Activated T-cell treated with anti-CD3 and anti-CD28 coated beads, Interleukin-2, amount 50 U/mL, for 4 hours (primary cell): ENCODE data around the gene REEP5. TPM values are rescaled to one million over a fixed set of nuclear protein-coding genes. Genes with fewer than 3 reads are reported as not detected.

Source experiments
- ATAC-seq, 2 donors: fragments of 200-7000 bp; cut with Tn5 transposase; one replicate each; pipeline ENCODE4 v1.10.0; 2021
- DNase-seq: peaks from one replicate; pipeline ENCODE4 v3.0.0-alpha.2; 2020
- H3K27me3 Mint-ChIP-seq: one replicate; pipeline ENCODE4 v1.8.0; 2021; ENCODE audit warnings: low read depth, mixed read lengths
- H3K36me3 Mint-ChIP-seq: one replicate; pipeline ENCODE4 v1.8.0; 2022; ENCODE audit warnings: mixed read lengths; ENCODE audit not compliant: insufficient read depth
- H3K4me1 Mint-ChIP-seq: one replicate; pipeline ENCODE4 v1.8.0; 2021; ENCODE audit warnings: low read depth, mixed read lengths
- H3K4me3 Mint-ChIP-seq: one replicate; pipeline ENCODE4 v1.8.0; 2021; ENCODE audit warnings: mild to moderate bottlenecking, moderate library complexity, mixed read lengths
- H3K9me3 Mint-ChIP-seq: one replicate; pipeline ENCODE4 v1.8.0; 2021; ENCODE audit warnings: mixed read lengths
- total RNA-seq, 3 donors: library from RNA; stranded (reverse); gene quantifications; one replicate each; pipeline ENCODE4 v1.2.1, GENCODE V29; 2021

The REEP5 gene
- total RNA-seq, 3 donors from 2014 or later = 53.6 to 60.0 (median 58.7) TPM

- H3K36me3 Mint-ChIP-seq = peaks cover 36% of the 10 kb centered on the region
- H3K9me3 Mint-ChIP-seq = no peaks in the 10 kb centered on the region
- ATAC-seq (peak; percentile 34 to 52), DNase-seq (no peak)
- peak overlapping the region; percentile 16 for H3K4me3 Mint-ChIP-seq
- H3K4me1 Mint-ChIP-seq = peaks cover 36% of the 10 kb centered on the region
- no peaks in the 10 kb centered on the region for H3K27me3 Mint-ChIP-seq
Observed at GRCh38 chr5:112886975-112887374, 35.1 kb downstream of the REEP5 start.

DNA sequence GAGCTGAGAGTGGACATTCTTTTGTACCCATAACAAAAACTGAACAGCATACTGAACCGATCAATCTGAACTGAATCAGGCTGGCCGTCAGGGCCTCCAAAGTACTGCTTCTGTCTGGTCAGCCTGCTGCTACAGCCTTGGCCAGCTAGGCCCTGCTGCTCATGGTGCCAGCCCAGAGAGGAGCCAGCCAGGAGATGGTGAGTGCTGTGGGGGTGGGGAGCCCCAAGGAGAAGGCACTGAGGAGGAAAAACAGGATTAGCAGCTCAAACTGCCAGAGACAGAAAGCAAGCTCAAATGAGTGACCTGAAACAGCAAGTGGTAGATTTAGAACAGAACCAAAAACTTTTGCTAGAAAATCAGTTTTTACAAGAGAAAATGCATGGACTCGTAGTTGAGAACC is 37.0 kb downstream of the REEP5 start:
- Mint-ChIP-seq H3K9me3 (no peaks in the 10 kb centered on the region), H3K36me3 (peaks cover 42% of the 10 kb centered on the region), H3K27me3 (no peaks in the 10 kb centered on the region), H3K4me1 (peaks cover 45% of the 10 kb centered on the region), H3K4me3 (no peak overlapping the region)
- ATAC-seq (no peak), DNase-seq (no peak)

GRCh38 chr5:112883192-112883591 is 38.8 kb downstream of the REEP5 start:
- Mint-ChIP-seq H3K4me1 (peaks cover 44% of the 10 kb centered on the region), H3K27me3 (no peaks in the 10 kb centered on the region), H3K4me3 (no peak overlapping the region)

DNA sequence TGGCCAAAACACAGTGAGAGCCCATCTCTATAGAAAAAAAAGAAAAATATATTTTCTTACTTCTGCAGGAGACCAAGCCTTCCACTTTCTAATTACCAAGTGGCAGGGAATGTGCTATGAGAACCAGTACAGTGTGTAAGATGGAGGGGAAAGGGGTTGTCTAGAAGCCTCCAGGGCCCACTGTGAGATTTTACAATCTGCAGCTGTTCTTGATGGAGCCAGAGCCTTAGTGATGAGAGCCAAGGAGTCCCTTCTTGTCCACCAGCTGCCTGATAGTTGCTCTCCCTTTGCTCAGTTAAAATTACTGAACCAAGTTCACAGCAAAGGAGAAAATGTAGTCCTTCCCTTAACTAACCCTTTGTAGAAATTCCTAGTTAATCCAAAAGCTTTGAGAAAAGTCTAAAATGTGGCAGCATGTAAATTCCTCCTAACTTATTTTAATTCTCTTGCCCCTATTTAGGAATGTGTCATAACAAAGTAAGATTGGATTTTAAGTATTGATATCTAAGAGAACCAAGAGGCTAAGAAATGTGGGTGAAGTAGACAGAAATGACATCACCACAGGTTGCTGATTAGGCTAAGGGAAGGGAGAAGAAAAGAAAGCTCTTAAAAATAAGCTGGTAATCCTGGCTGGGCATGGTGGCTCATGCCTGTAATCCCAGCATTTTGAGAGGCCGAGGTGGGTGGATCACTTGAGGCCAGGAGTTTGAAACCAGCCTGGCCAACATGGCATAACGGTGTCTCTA is 41.6 kb downstream of the REEP5 start:
- Mint-ChIP-seq H3K36me3 (peaks cover 36% of the 10 kb centered on the region), H3K4me3 (no peak overlapping the region), H3K27me3 (no peaks in the 10 kb centered on the region), H3K9me3 (no peaks in the 10 kb centered on the region), H3K4me1 (peaks cover 34% of the 10 kb centered on the region)
- ATAC-seq = no peak
- DNase-seq = no peak

More at GRCh38 chr5:112883192-112883591, 38.8 kb downstream of the REEP5 start:
- DNase-seq = no peak
- Mint-ChIP-seq H3K36me3 (peaks cover 38% of the 10 kb centered on the region), H3K9me3 (no peaks in the 10 kb centered on the region)
- no peak for ATAC-seq

- H3K36me3 Mint-ChIP-seq = peaks cover 30% of the 10 kb centered on the region
- no peaks in the 10 kb centered on the region for H3K9me3 Mint-ChIP-seq
- no peaks in the 10 kb centered on the region for H3K27me3 Mint-ChIP-seq
- ATAC-seq (peak; percentile 87 to 89), DNase-seq (peak; percentile 41)
- H3K4me1 Mint-ChIP-seq = peaks cover 35% of the 10 kb centered on the region
- peak overlapping the region; percentile 4 for H3K4me3 Mint-ChIP-seq
Observed at GRCh38 chr5:112878760-112879159, 43.3 kb downstream of the REEP5 start.

DNA sequence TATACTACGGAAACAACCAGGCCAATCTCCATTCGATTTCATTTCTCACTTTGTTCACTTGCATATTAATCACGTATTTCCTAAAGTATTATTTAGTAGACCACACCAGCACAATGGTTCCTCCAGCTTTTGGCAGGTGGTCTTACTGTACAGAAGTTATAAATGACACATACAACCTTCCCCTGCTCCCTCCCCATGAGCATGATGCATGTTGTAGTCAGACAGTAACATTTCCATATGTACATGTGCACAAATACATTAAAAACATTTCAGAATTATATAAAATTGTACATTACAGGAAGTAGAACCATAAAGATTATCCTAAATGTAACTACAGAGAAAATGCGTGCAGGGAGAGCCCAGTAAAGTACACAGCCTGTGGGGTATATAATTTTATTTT is 43.9 kb downstream of the REEP5 start:
- H3K27me3 Mint-ChIP-seq = no peaks in the 10 kb centered on the region
- no peak overlapping the region for H3K4me3 Mint-ChIP-seq
- peaks cover 33% of the 10 kb centered on the region for H3K36me3 Mint-ChIP-seq
- DNase-seq (no peak), ATAC-seq (no peak)
- no peaks in the 10 kb centered on the region for H3K9me3 Mint-ChIP-seq
- H3K4me1 Mint-ChIP-seq = peaks cover 38% of the 10 kb centered on the region

- H3K4me1 Mint-ChIP-seq = peaks cover 41% of the 10 kb centered on the region
- DNase-seq (no peak), ATAC-seq (no peak)
- H3K9me3 Mint-ChIP-seq = no peaks in the 10 kb centered on the region
- peaks cover 38% of the 10 kb centered on the region for H3K36me3 Mint-ChIP-seq
- no peak overlapping the region for H3K4me3 Mint-ChIP-seq
- H3K27me3 Mint-ChIP-seq = no peaks in the 10 kb centered on the region
Observed at GRCh38 chr5:112876362-112876761, 45.7 kb downstream of the REEP5 start.

DNA sequence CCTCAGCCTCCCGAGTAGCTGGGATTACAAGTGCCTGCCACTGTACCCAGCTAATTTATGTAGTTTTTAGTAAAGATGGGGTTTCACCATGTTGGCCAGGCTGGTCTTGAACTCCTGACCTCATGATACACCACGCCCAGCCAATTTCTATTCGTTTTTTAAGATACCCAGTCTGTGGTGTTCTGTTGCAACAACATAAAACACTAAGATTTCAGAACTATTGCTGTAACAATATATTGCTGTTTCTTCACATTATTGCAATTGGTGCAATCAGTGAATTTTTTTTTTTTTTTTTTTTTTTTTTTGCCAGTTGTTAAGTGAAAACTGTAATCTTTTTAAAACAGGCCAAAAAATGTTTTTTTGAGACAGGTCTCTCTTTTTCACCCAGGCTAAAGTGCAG is 51.1 kb downstream of the REEP5 start:
- Mint-ChIP-seq H3K4me1 (peaks cover 35% of the 10 kb centered on the region), H3K36me3 (peaks cover 37% of the 10 kb centered on the region), H3K4me3 (no peak overlapping the region), H3K9me3 (no peaks in the 10 kb centered on the region), H3K27me3 (no peaks in the 10 kb centered on the region)
- DNase-seq (no peak), ATAC-seq (no peak)

DNA sequence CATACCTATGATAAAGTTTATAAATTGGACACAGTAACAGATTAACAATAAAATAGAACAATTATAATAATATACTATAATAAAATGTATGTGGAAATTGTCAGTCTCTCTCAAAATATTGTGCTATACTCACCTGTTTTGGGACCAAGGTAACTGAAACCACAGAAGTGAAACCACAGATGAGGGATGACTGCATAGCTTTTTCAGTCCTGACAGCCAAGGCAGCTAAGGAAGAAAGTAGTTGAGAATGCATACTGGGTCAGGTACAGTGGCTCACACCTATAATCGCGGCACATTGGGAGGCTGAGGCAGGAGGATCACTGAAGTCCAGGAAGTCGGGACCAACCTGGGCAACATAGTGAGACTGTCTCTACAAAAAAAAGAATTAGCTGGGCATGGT is 52.1 kb downstream of the REEP5 start:
- peak; percentile 73 to 83 for ATAC-seq
- Mint-ChIP-seq H3K36me3 (peaks cover 37% of the 10 kb centered on the region), H3K27me3 (no peaks in the 10 kb centered on the region), H3K9me3 (no peaks in the 10 kb centered on the region), H3K4me3 (no peak overlapping the region), H3K4me1 (peaks cover 35% of the 10 kb centered on the region)
- no peak for DNase-seq

- Mint-ChIP-seq H3K27me3 (no peaks in the 10 kb centered on the region), H3K36me3 (peaks cover 42% of the 10 kb centered on the region), H3K4me1 (peaks cover 43% of the 10 kb centered on the region), H3K9me3 (no peaks in the 10 kb centered on the region), H3K4me3 (no peak overlapping the region)
- DNase-seq = no peak
- no peak for ATAC-seq
Observed at GRCh38 chr5:112867411-112867810, 54.6 kb downstream of the REEP5 start.

DNA sequence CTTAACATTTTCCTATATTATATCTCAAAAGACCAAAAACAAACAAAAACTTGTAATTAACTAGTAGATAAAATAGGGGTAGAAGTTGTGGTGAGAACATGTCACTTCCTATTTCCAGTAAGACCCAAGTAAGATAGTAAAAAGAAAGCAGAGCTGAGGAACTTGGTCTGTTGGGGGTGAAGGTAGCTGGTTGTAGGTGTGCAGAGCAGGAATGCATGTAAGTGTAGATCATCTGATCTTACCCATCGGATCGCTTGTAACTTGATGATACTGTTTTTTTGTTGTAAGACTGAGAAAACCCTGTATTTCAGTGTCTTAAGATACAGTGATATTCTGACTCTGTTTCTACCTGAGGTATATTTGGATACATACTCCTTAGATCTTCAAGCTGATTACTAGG is 55.3 kb downstream of the REEP5 start:
- Mint-ChIP-seq H3K4me1 (peaks cover 45% of the 10 kb centered on the region), H3K9me3 (no peaks in the 10 kb centered on the region), H3K4me3 (no peak overlapping the region), H3K27me3 (no peaks in the 10 kb centered on the region), H3K36me3 (peaks cover 41% of the 10 kb centered on the region)
- DNase-seq = no peak
- ATAC-seq = peak; percentile 28 to 40

DNA sequence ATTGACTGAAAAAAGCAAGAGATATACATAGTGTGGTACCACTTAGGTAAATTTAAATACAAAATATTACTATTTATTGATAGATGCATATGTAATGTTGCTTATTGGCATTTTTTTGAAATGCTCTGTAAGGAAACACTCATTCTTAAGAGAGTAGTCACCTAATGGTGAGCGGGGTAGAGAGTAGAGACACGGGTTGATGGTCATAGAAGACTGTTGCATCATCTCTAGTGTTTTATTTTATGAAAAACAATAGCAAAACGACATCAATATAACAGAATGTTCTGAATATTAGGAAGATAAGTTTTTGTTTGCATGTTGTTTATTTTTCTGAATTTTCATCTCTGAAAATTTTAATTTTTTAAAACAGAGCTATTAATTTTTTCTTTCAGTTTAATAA is 56.9 kb downstream of the REEP5 start:
- Mint-ChIP-seq H3K27me3 (no peaks in the 10 kb centered on the region), H3K4me3 (no peak overlapping the region), H3K9me3 (no peaks in the 10 kb centered on the region), H3K4me1 (peaks cover 51% of the 10 kb centered on the region), H3K36me3 (peaks cover 35% of the 10 kb centered on the region)
- ATAC-seq (no peak), DNase-seq (no peak)

GRCh38 chr5:112863549-112863948 is 58.5 kb downstream of the REEP5 start:
- H3K4me3 Mint-ChIP-seq = peak overlapping the region; percentile 61
- ATAC-seq (no peak), DNase-seq (no peak)
- H3K4me1 Mint-ChIP-seq = peaks cover 39% of the 10 kb centered on the region
- H3K36me3 Mint-ChIP-seq = peaks cover 26% of the 10 kb centered on the region
- no peaks in the 10 kb centered on the region for H3K27me3 Mint-ChIP-seq
- H3K9me3 Mint-ChIP-seq = no peaks in the 10 kb centered on the region

DNA sequence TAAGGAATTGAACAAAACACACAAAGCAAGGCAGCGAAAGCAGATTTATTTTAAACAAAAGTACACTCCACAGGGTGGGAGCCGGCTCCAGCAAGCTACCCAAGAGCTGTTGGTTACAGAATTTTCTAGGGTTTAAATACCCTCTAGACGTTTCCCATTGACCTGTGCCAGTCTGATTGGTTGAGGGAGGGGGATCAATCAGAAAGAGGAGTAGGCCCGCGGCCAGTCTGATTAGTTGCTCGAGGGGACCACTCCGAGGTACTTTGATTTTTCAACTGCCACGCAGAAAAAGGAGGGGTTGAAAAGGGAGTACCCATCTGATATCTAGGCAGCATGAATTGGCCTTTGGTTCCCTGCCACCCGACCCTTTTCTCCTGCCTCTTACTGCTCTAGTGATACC is 59.9 kb downstream of the REEP5 start:
- H3K4me1 Mint-ChIP-seq = peaks cover 34% of the 10 kb centered on the region
- no peaks in the 10 kb centered on the region for H3K9me3 Mint-ChIP-seq
- H3K27me3 Mint-ChIP-seq = peaks cover 4% of the 10 kb centered on the region
- ATAC-seq (no peak), DNase-seq (no peak)
- peaks cover 18% of the 10 kb centered on the region for H3K36me3 Mint-ChIP-seq
- H3K4me3 Mint-ChIP-seq = peak overlapping the region; percentile 97

GRCh38 chr5:112861638-112861985 is 60.4 kb downstream of the REEP5 start:
- peaks cover 4% of the 10 kb centered on the region for H3K27me3 Mint-ChIP-seq
- DNase-seq (no peak), ATAC-seq (no peak)
- H3K4me1 Mint-ChIP-seq = peaks cover 30% of the 10 kb centered on the region
- H3K36me3 Mint-ChIP-seq = peaks cover 14% of the 10 kb centered on the region
- no peaks in the 10 kb centered on the region for H3K9me3 Mint-ChIP-seq
- H3K4me3 Mint-ChIP-seq = peak overlapping the region; percentile 97
